H1 (cell line): ENCODE results near the gene GALNT9. TPM values are rescaled to one million over a fixed set of nuclear protein-coding genes. Genes with fewer than 3 reads are reported as not detected.

Experiments
- CTCF ChIA-PET: fragments of 300-600 bp; sonication (Branson Sonifier 250); formaldehyde crosslinking; loops from one replicate; lab custom pipeline; 2021; ENCODE audit not compliant: partially characterized antibody; lab: Charles Lee
- POLR2A ChIA-PET: fragments of 300-600 bp; sonication (Branson Sonifier 250); formaldehyde crosslinking; loops from one replicate; lab custom pipeline; 2021; ENCODE audit warnings: inconsistent platforms; ENCODE audit not compliant: partially characterized antibody; lab: Charles Lee
- DNase-seq, 2 experiments: peaks; one replicate each; pipeline versions ENCODE4 v3.0.0 to v3.0.0-alpha.2; 2010 to 2022; ENCODE audit warnings: low spot score in 2 of 2, low read depth in 1 of 2, mixed read lengths in 1 of 2
- FAIRE-seq: peaks from 2 replicates; lab custom pipeline; 2011; peaks lifted over from hg19 to GRCh38; lab: Jason Lieb, UNC
- H2AFZ ChIP-seq: 2 replicates; pipeline ENCODE4 v1.8.1; 2012; ENCODE audit warnings: low read length, inconsistent platforms
- H2AK5ac ChIP-seq: 2 replicates; pipeline ENCODE4 v1.6.1; 2013; ENCODE audit warnings: low read depth, low read length
- H2BK120ac ChIP-seq: replicated peaks from 2 replicates; pipeline ENCODE3; 2013; ENCODE audit warnings: low read depth, low read length, inconsistent platforms
- H2BK12ac ChIP-seq: 2 replicates; pipeline ENCODE4 v1.6.1; 2013; ENCODE audit warnings: low read depth, low read length
- H2BK15ac ChIP-seq: 2 replicates; pipeline ENCODE4 v1.6.1; 2013; ENCODE audit warnings: low read length
- H2BK20ac ChIP-seq: 2 replicates; pipeline ENCODE4 v1.6.1; 2013; ENCODE audit warnings: low read length
- H2BK5ac ChIP-seq: 2 replicates; pipeline ENCODE4 v1.6.1; 2013; ENCODE audit warnings: low read depth, low read length
- H3K14ac ChIP-seq: 2 replicates; pipeline ENCODE4 v1.6.1; 2013; ENCODE audit warnings: inconsistent platforms; ENCODE audit not compliant: insufficient read length
- H3K18ac ChIP-seq: 2 replicates; pipeline ENCODE4 v1.6.1; 2013; ENCODE audit warnings: low read length; ENCODE audit errors: extremely low read depth
- H3K23ac ChIP-seq: 2 replicates; pipeline ENCODE4 v1.6.1; 2013; ENCODE audit warnings: inconsistent platforms; ENCODE audit not compliant: insufficient read length
- H3K23me2 ChIP-seq: 2 replicates; pipeline ENCODE4 v1.6.1; 2013; ENCODE audit warnings: low read depth, low read length
- H3K27ac ChIP-seq: 2 replicates; pipeline ENCODE4 v1.6.1; 2011; ENCODE audit warnings: low read depth, low read length, inconsistent platforms
- H3K27me3 ChIP-seq, 4 experiments: replicated peaks in 1 of 4; 1 replicate in 1 of 4; 2 replicates in 3 of 4; pipeline versions ENCODE4 v1.6.1 to v1.8.1; 2011 to 2013; ENCODE audit warnings: low read length in 3 of 4, mild to moderate bottlenecking in 3 of 4, inconsistent platforms in 2 of 4, mixed read lengths in 2 of 4, moderate library complexity in 1 of 4; ENCODE audit not compliant: control insufficient read depth in 3 of 4, insufficient read depth in 3 of 4; ENCODE audit errors: extremely low read depth in 1 of 4
- H3K36me3 ChIP-seq, 4 experiments: 2 replicates each; pipeline versions ENCODE4 v1.6.1 to v1.8.1; 2011 to 2013; ENCODE audit warnings: mild to moderate bottlenecking in 4 of 4, low read length in 3 of 4, moderate library complexity in 2 of 4, control low read depth in 1 of 4, inconsistent platforms in 1 of 4; ENCODE audit not compliant: insufficient read depth in 4 of 4, control insufficient read depth in 2 of 4
- H3K4ac ChIP-seq: replicated peaks from 2 replicates; pipeline ENCODE3; 2013; ENCODE audit warnings: low read length, low read depth, mixed read lengths, inconsistent platforms; ENCODE audit not compliant: insufficient read length
- H3K4me1 ChIP-seq, 4 experiments: replicated peaks in 1 of 4; 1 replicate in 1 of 4; 2 replicates in 3 of 4; pipeline versions ENCODE4 v1.6.1 to v1.8.1; 2011 to 2013; ENCODE audit warnings: low read length in 3 of 4, inconsistent platforms in 2 of 4, mixed read lengths in 1 of 4; ENCODE audit not compliant: insufficient read depth in 4 of 4, control insufficient read depth in 3 of 4
- H3K4me2 ChIP-seq, 2 experiments: 2 replicates each; pipeline versions ENCODE4 v1.6.1 to v1.8.1; 2011 to 2013; ENCODE audit warnings: low read depth in 2 of 2, low read length in 2 of 2, control low read depth in 1 of 2, inconsistent platforms in 1 of 2, mild to moderate bottlenecking in 1 of 2; ENCODE audit not compliant: insufficient read depth in 1 of 2
- H3K4me3 ChIP-seq, 4 experiments: fragments of 200-600, 300-600 bp in 1 of 4; sonication (generic), shearing (Covaris generic), sonication (Bioruptor Twin) in 1 of 4; 2 replicates each; pipeline versions ENCODE4 v1.5.1 to v1.8.1; 2011 to 2016; ENCODE audit warnings: low read length in 4 of 4, low read depth in 3 of 4, control low read depth in 2 of 4, inconsistent platforms in 2 of 4, mild to moderate bottlenecking in 2 of 4, mixed read lengths in 1 of 4, moderate library complexity in 1 of 4; ENCODE audit not compliant: insufficient read depth in 2 of 4; ENCODE audit errors: extremely low read depth in 1 of 4
- H3K56ac ChIP-seq: replicated peaks from 2 replicates; pipeline ENCODE3; 2013; ENCODE audit warnings: low read depth, mild to moderate bottlenecking, mixed read lengths, low read length, inconsistent platforms; ENCODE audit not compliant: insufficient read length
- H3K79me1 ChIP-seq: 2 replicates; pipeline ENCODE4 v1.6.1; 2013; ENCODE audit warnings: low read depth, low read length, control low read depth
- H3K79me2 ChIP-seq, 2 experiments: 2 replicates each; pipeline versions ENCODE4 v1.6.1 to v1.8.1; 2012 to 2013; ENCODE audit warnings: low read length in 2 of 2, mild to moderate bottlenecking in 2 of 2, inconsistent platforms in 1 of 2; ENCODE audit not compliant: insufficient read depth in 2 of 2, control insufficient read depth in 1 of 2
- H3K9ac ChIP-seq, 4 experiments: replicated peaks in 1 of 4; 1 replicate in 1 of 4; 2 replicates in 3 of 4; pipeline versions ENCODE4 v1.6.1 to v1.8.1; 2011 to 2013; ENCODE audit warnings: low read depth in 3 of 4, low read length in 3 of 4, control low read depth in 2 of 4, mild to moderate bottlenecking in 2 of 4, moderate library complexity in 2 of 4, inconsistent platforms in 1 of 4; ENCODE audit errors: extremely low read depth in 1 of 4
- H3K9me3 ChIP-seq, 2 experiments: 2 replicates each; pipeline versions ENCODE4 v1.6.1 to v1.8.1; 2012 to 2013; ENCODE audit warnings: mild to moderate bottlenecking in 2 of 2, moderate library complexity in 2 of 2, control low read depth in 1 of 2, inconsistent platforms in 1 of 2, low read depth in 1 of 2, low read length in 1 of 2, mixed read lengths in 1 of 2; ENCODE audit not compliant: insufficient read depth in 2 of 2
- H4K20me1 ChIP-seq, 2 experiments: replicated peaks in 1 of 2; 2 replicates each; pipeline versions ENCODE3 to v1.8.1; 2011 to 2013; ENCODE audit warnings: inconsistent platforms in 2 of 2, low read length in 2 of 2, mild to moderate bottlenecking in 1 of 2; ENCODE audit not compliant: insufficient read depth in 2 of 2, control insufficient read depth in 1 of 2
- H4K5ac ChIP-seq: 2 replicates; pipeline ENCODE4 v1.6.1; 2013; ENCODE audit warnings: low read length, low read depth, mixed read lengths, inconsistent platforms; ENCODE audit not compliant: insufficient read length
- H4K8ac ChIP-seq: 2 replicates; pipeline ENCODE4 v1.8.0; 2013; ENCODE audit warnings: mild to moderate bottlenecking, moderate library complexity, low read length, inconsistent platforms; ENCODE audit not compliant: insufficient read depth; ENCODE audit errors: extremely low read depth
- H4K91ac ChIP-seq: replicated peaks from 2 replicates; pipeline ENCODE3; 2013; ENCODE audit warnings: low read length, mixed read lengths, inconsistent platforms; ENCODE audit not compliant: insufficient read length
- BRCA1 ChIP-seq: IDR thresholded peaks from 2 replicates; pipeline ENCODE4 v1.6.1; 2012; ENCODE audit warnings: low read depth, low read length, improper control_type of control experiment
- EGR1 ChIP-seq: IDR thresholded peaks from 2 replicates; pipeline ENCODE4 v1.6.1; 2011; ENCODE audit warnings: low read depth, low read length, borderline replicate concordance
- JUN ChIP-seq: IDR thresholded peaks from 2 replicates; pipeline ENCODE4 v1.6.1; 2011; ENCODE audit warnings: low read depth, mild to moderate bottlenecking, improper control_type of control experiment, low read length
- KDM1A ChIP-seq: fragments of 200-600, 300-600 bp; sonication (generic); IDR thresholded peaks from 2 replicates; pipeline ENCODE4 v1.7.1; 2016; ENCODE audit warnings: mild to moderate bottlenecking, low read length, borderline replicate concordance
- KDM4A ChIP-seq: IDR thresholded peaks from one replicate; pipeline ENCODE4 v1.7.1; 2012; ENCODE audit warnings: low read depth, mild to moderate bottlenecking, moderate library complexity, low read length, inconsistent platforms; ENCODE audit not compliant: severe bottlenecking
- RBBP5 ChIP-seq: IDR thresholded peaks from 2 replicates; pipeline ENCODE4 v1.7.1; 2012; ENCODE audit warnings: low read depth, mild to moderate bottlenecking, inconsistent platforms, low read length, moderate library complexity, borderline replicate concordance
- RFX5 ChIP-seq: IDR thresholded peaks from 2 replicates; pipeline ENCODE4 v1.6.1; 2011; ENCODE audit warnings: low read depth, low read length, improper control_type of control experiment, borderline replicate concordance
- RNF2 ChIP-seq: fragments of 200-900, 300-1000 bp; sonication (generic); IDR thresholded peaks from 2 replicates; pipeline ENCODE4 v1.7.1; 2016; ENCODE audit warnings: borderline replicate concordance, low read depth, mild to moderate bottlenecking, antibody characterized with exemption, low read length; ENCODE audit not compliant: poor library complexity, severe bottlenecking; ENCODE audit errors: missing control alignments
- SIN3A ChIP-seq, 2 experiments: IDR thresholded peaks in 1 of 2; conservative IDR thresholded peaks in 1 of 2; 2 replicates each; pipeline ENCODE4 v1.6.1; 2011 to 2012; ENCODE audit warnings: low read length in 2 of 2, improper control_type of control experiment in 1 of 2, low read depth in 1 of 2, mild to moderate bottlenecking in 1 of 2
- SP4 ChIP-seq: IDR thresholded peaks from 2 replicates; pipeline ENCODE4 v1.6.1; 2012; ENCODE audit warnings: low read length, inconsistent platforms
- SRF ChIP-seq: IDR thresholded peaks from 2 replicates; pipeline ENCODE4 v1.6.1; 2011; ENCODE audit warnings: mild to moderate bottlenecking, low read depth, low read length, moderate library complexity
- TAF1 ChIP-seq: IDR thresholded peaks from 2 replicates; pipeline ENCODE4 v1.6.1; 2011; ENCODE audit warnings: mild to moderate bottlenecking, low read depth, low read length
- TAF7 ChIP-seq: optimal IDR thresholded peaks from 2 replicates; pipeline ENCODE3; 2011; ENCODE audit warnings: low read depth, mild to moderate bottlenecking, inconsistent platforms, low read length, moderate library complexity, borderline replicate concordance
- TCF12 ChIP-seq: IDR thresholded peaks from 2 replicates; pipeline ENCODE4 v1.6.1; 2011; ENCODE audit warnings: low read depth, mild to moderate bottlenecking, low read length
- WGBS, 2 experiments: shearing (Covaris generic) in 1 of 2; methylation state at CpG; one replicate each; pipeline versions ENCODE4 v1.1.6 to v1.1.7; 2013 to 2015; ENCODE audit warnings: low lambda C conversion rate in 2 of 2, mixed read lengths in 2 of 2, inconsistent platforms in 1 of 2, low coverage in 1 of 2, missing lambda C conversion rate in 1 of 2; ENCODE audit not compliant: insufficient replicate concordance in 2 of 2, insufficient coverage in 1 of 2, insufficient read length in 1 of 2; ENCODE audit errors: extremely low coverage in 1 of 2, missing lambda C conversion rate in 1 of 2; 5-methylcytosine and 5-hydroxymethylcytosine counted together
- polyA plus RNA-seq, 7 experiments: library from polyadenylated mRNA; depleted of rRNA in 3 of 7; stranded (reverse) in 5 of 7; unstranded in 2 of 7; fragments of >200 nt in 5 of 7; fragments of 200-250 nt in 2 of 7; gene quantifications; 1 replicate in 5 of 7; 2 replicates in 1 of 7; 4 replicates in 1 of 7; pipeline versions ENCODE4 v1.2.1 to v1.2.3, GENCODE V29; 2011 to 2013; ENCODE audit warnings: missing spikeins in 2 of 7, mixed read lengths in 2 of 7
- total RNA-seq: library from RNA; stranded (reverse); fragmentation: NEBNext Ultra II Directional; extraction: Animal tissue kit (Norgen Biotek cat#: 25700); gene quantifications from 2 replicates; pipeline ENCODE4 v1.2.1, GENCODE V29; 2021

Gene GALNT9
- total and polyA plus RNA-seq, 2 of the 8 experiments (the other 6 are each of a cell fraction or from before 2014, with no cell fraction given) = 2.0 to 3.6 TPM

- H3K23me2 ChIP-seq = no peaks in the 10 kb centered on the region
- no peak overlapping the region for H4K91ac ChIP-seq
- H2BK20ac ChIP-seq = no peak overlapping the region
- no peak overlapping the region for H3K23ac ChIP-seq
- no peak overlapping the region for H2AFZ ChIP-seq
- H3K27me3 ChIP-seq = peaks cover 0 to 6% (median 0%) of the 10 kb centered on the region in 4 experiments; a peak in 4 of 7 replicates
- 86% methylated on average over 15 of the region's 17 CpGs; no CpG with 5 or more reads in 1 of the 2 experiments for WGBS, 2 experiments
- no peaks in the 10 kb centered on the region for H3K79me2 ChIP-seq
- H2BK5ac ChIP-seq = no peak overlapping the region
- H4K5ac ChIP-seq = no peak overlapping the region
- FAIRE-seq (no peak), DNase-seq (no peak)
- no peaks in the 10 kb centered on the region for H3K36me3 ChIP-seq
- no peak overlapping the region for H3K9ac ChIP-seq
- H3K56ac ChIP-seq = no peak overlapping the region
- no peak overlapping the region for H2AK5ac ChIP-seq
- H3K4me2 ChIP-seq = no peak overlapping the region
- H2BK120ac ChIP-seq = no peak overlapping the region
- H3K9me3 ChIP-seq = no peaks in the 10 kb centered on the region
- H3K4ac ChIP-seq = no peak overlapping the region
- no peak overlapping the region for H2BK12ac ChIP-seq
- H3K4me3 ChIP-seq = no peak overlapping the region
- H3K4me1 ChIP-seq = peaks cover 0 to 10% (median 6%) of the 10 kb centered on the region in 4 experiments; a peak in 5 of 7 replicates
- H4K20me1 ChIP-seq = peaks cover 0 to 1% of the 10 kb centered on the region in 2 experiments
- no peak overlapping the region for H3K27ac ChIP-seq
- no peak overlapping the region for H3K14ac ChIP-seq
- no peaks in the 10 kb centered on the region for H3K79me1 ChIP-seq
- H4K8ac ChIP-seq = no peak overlapping the region
- POLR2A ChIA-PET = no interaction called here
- no peak overlapping the region for H3K18ac ChIP-seq
- no peak overlapping the region for H2BK15ac ChIP-seq
- CTCF ChIA-PET = interaction anchor here (0.8 to 3.1 kb wide), 4 partner anchors 12 to 103 kb away, joined by 3 to 9 read pairs (median 4); no protein-coding TSS in a partner anchor
- TF ChIP-seq TAF7 (no peak), RFX5 (no peak), TCF12 (no peak), KDM1A (no peak), SRF (no peak), EGR1 (no peak), SIN3A (conservative IDR thresholded peaks at IDR 0.05 in 1 of 2, IDR thresholded peaks at IDR 0.05 in 1 of 2; ENCODE audit: low read depth in 1 of 2, low read length in 2 of 2) (no peak), TAF1 (no peak), KDM4A (no peak), JUN (no peak), SP4 (no peak), RNF2 (no peak), BRCA1 (no peak), RBBP5 (no peak)
Observed at GRCh38 chr12:132257955-132258490, 71.4 kb downstream of the GALNT9 start.
